GM19351 (cell line): ENCODE measurements around the gene RRAGD.

Experiments used
- ATAC-seq: cut with Tn5 transposase; IDR thresholded peaks from one replicate; pipeline ENCODE4 v1.9.1; 2021; ENCODE audit warnings: mild to moderate bottlenecking, moderate library complexity; ENCODE audit not compliant: unreplicated experiment

The RRAGD gene, protein sequence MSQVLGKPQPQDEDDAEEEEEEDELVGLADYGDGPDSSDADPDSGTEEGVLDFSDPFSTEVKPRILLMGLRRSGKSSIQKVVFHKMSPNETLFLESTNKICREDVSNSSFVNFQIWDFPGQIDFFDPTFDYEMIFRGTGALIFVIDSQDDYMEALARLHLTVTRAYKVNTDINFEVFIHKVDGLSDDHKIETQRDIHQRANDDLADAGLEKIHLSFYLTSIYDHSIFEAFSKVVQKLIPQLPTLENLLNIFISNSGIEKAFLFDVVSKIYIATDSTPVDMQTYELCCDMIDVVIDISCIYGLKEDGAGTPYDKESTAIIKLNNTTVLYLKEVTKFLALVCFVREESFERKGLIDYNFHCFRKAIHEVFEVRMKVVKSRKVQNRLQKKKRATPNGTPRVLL

DNA sequence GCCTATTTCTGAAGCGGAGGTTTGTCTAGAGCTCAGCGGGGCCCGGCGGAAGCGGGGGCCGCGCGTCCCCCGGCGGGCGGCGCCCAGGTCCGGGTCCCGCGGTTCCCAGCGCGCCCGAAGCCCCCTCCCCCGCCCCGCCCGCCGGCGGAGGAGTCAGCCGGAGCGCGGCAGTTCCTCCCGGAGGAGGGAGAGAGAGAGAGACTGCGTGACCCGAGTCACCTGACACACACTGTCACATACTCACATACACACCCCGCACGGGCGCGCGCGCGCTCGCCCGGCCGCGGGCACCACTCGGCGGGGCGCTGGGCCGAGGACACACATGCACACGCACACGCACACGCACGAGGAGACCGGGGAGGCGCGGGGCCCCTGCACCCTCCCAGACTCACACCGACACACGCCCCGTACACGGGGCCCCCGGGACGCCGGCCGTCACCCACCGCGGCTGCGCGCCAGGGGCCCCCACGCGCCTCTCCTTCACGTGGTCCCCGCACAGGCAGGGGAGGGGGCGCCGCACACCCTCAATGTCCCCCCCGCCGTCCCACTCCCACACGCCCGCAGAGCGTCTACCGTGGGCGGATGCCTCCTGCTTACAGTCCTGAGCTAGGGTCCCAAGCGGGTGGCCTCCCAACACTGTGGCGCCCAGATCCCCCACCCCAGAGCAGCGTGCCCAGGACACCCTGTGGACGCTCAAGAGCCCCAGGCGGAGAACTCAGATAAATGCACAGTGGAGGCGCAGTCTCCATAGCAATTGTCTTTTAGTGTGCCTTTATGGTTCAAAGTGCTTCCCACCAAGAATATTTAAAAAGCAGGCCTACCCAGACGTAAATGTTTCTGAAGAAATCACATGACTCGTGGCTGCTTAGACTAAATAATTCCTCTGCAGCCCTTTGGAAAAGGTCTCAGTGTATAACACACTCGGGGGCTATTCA, at the start of gene RRAGD:
Gene RRAGD (minus strand): TSS at position 203 of the 935 bp plus-strand sequence. CDS start 280 bp downstream, outside the sequence.
- ATAC-seq: peak; percentile 75

DNA sequence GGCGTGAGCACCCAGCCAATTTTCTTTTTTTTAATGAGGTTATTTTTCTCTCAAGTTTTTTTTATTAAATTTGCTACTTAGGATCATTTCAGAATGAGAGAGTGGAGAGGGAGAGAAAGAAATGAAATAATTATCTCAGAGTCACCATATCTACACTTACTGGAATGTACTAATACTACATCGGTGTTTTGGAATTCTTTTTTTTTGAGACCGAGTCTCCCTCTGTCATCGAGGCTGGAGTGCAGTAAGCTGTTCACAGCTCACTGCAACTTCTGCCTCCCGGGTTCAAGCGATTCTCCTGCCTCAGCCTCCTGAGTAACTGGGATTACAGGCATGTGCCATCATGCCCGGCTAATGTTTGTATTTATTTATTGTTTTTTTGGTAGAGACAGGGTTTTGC, 48.6 kb upstream of the RRAGD start:
- no peak for ATAC-seq

DNA sequence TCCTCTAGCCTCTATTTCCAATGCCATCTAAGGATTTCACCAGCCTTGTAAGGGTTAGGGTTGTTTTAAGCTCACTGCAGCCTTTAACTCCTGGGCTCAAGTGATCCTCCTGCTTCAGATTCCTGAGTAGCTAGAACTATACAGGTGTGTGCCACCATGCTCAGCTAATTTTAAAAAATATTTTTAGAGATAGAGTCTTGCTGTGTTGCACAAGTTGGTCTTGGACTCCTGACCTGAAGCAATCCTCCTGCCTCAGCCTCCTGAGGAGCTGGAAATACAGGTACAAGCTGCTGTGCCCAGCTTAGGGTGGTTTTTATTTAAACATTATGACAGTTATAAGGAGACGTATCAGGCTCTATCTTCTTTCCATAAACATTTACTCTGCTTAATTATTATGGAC, 47.4 kb upstream of the RRAGD start:
- no peak for ATAC-seq

DNA sequence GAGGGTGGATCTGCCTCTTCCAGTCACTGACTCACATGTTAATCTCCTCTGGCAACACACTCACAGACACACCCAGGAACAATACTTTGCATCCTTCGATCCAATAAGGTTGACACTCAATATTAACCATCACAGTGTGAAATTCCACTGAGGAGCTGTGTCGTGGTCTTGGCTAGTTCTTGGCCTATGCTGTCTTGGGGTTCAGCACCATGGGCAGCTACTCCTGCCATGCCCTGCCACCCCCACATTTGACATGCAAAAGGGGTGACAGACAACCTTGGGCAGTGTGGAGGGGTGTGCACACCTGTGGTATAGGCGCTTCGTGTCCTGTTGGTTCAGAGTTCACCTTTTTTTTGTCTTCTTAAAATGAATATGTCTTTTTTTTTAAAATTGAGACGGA, 46.6 kb upstream of the RRAGD start:
- no peak for ATAC-seq

DNA sequence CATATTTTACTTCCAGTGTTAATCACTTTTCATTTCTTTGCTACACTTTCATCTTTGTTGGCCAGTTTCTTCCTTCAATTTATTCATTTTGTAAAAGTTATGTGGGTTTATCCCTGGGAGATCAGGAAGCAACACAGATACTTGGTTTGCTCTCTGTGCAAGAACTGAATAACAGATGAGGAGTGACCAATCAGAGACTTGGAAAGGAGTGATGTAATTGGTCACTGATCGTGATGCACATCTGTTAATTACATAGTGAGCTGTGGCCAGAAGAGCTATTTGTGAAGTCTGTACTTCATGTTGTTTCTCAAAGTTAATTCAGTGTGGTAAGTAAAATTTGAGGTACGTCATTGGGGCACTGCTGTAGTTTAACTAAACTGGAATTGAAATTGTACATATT, 42.2 kb upstream of the RRAGD start:
- no peak for ATAC-seq

DNA sequence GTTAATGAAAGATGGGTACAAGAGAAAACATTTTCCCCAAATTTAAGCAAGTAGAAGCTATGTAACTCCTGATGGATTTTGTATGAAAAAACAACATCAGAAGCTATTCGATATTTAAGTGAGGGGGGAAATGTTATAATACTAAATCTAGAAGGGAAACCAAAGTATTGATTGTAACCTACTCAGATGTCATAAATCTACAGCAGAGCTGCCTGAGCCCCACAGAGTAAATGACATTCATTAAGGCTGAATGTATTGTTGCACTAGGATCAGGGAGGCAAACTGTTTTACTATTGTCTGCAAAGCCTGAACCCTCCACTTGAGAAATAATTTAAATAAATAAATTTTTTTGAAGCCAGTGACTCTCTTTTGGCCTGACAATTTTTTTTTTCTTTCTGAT, 40.2 kb upstream of the RRAGD start:
- ATAC-seq: no peak

DNA sequence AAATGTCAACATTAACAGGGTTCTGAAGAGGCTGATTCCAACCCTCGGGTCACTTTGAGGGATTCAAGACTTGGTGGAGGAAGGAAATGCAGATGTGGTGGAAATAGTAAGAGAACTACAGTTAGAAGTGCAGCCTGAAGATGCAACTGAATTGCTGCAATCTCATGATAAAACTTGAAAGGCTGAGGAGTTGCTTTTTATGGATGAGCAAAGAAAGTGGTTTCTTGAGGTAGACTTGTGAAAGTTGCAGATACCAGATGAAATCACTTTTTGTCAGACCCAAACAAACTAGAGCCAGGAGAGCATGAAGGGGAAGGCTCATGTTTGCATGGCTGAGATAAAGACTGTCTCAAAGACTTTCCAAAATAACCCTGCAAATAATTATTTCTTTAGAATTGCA, 37.1 kb upstream of the RRAGD start:
- no peak for ATAC-seq

DNA sequence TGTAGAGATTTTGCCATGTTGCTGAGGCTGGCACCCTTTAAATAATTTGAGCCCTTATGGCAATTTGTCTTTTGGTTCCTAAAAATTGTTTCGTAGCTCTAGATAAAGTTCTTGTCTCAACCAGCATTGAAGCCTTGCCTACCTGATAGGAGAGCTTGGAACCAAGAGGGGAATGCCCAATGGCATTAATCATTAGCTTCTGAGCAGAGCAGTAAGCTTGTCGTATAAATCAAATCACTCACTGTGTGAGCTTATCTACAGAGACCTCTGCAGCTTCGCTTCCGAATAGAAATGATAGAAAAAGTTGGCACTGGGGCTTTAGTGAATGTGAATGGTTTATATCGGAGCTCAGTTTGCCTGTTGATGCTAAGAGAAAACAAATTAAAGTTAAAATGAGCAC, 31.6 kb upstream of the RRAGD start:
- ATAC-seq: no peak

DNA sequence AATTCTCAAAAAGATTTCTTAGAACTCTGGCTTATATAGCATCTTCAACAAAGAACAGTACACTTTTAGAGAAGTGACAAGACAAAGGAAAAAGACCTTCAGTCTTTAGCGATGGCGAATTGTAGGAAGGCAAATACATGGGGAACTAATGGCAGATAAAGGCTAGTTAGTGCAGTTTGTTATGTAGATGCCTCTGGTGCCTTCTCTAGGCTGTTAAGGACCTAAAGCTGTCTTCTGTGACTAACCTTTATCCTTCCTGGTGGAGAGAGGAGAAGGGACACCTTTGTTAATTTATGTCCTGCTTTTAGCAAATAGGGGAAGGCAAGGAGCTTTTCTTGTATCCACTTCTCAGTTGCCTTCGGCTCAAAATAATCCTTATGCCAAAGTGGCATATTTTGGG, 28.1 kb upstream of the RRAGD start:
- ATAC-seq: no peak

DNA sequence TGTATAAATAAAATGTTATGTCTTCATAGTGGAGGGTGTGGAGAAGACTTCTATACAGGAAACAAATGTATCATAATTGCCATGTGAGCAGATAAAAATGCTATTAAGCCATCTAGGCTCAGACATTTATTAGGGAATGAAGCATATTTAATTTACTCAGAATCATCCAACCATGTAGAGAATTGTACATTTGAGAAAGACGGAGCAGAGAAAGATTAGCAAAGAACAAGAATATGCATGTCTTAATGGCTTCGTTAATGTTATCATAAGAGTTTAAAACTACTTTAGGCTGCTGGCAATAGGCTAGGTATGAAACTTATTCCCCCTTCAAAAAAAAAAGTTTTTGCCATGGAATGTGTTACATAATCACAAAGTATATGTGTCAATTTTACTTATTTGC, 26.9 kb upstream of the RRAGD start:
- ATAC-seq: no peak

DNA sequence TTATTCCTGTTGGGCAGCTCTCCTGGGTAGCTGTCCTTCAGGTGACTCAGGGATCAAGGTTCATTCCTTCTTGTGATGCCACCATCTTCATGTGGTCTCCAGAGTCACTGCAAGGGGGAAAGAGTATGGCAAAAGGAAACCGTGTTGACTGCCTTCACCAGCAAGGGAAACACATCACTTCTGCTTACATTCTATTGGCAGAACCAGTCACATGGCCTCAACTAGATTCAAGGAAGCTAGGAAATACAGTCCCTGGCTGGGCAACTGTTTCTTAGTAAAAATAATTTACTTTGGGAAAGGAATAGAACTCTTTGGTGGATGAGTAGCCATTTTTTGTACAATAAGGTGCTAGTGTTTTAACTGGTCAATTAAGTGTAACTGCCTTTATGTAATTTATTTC, 26.2 kb upstream of the RRAGD start:
- no peak for ATAC-seq

DNA sequence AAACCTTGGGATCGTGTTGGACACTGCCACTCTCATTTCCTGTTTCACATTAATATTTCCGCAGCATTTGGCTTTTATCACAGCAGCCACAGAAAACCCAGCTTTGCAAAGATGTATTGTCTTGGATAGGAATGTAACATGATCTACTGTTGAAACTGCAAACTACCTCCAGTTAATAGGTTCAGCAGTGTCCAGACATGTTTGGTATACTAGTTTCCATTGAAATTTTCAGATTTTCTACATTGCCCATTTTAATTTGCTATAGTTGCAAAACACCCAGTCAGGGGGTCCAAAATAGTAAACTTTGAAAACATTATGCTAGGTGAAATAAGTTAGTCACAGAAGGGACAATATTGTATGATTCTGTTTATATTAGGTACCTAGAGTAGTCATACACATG, 24.2 kb upstream of the RRAGD start:
- ATAC-seq: no peak

DNA sequence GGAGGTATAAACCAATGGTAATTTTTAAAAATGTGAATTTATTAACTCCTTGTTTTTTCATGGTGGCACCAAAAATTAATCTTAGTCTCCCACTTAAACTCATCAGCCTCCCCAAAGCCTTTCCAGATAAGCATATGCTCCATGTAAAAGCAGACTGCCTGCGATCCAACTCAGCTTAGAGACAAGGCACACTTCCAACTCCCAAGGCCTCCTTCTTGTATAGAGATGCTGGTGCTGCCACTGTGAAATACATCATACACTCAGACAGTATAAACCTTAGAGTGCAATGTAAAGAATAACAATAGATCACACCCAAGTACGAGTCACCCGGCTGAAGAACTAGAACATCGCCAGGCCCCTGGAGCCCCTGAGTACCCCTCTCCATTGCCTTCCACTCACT, 22.9 kb upstream of the RRAGD start:
- ATAC-seq: no peak

DNA sequence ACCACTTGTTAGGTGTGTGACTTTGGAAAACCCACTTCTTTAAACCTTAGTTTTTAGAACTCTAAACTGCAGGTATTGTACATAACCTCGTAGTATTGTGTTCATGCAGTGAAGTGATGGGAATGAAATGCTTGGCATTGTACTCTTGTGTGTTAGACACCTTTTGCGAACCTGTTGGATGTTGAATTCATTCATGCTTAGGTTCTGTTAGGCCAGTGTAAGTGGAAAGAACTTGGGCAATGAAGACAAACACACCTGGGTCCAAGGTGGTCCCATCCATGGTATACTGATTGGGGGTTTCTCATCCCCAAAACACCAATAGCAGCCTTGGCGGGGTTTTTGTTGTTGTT, 22.1 kb upstream of the RRAGD start:
- no peak for ATAC-seq

DNA sequence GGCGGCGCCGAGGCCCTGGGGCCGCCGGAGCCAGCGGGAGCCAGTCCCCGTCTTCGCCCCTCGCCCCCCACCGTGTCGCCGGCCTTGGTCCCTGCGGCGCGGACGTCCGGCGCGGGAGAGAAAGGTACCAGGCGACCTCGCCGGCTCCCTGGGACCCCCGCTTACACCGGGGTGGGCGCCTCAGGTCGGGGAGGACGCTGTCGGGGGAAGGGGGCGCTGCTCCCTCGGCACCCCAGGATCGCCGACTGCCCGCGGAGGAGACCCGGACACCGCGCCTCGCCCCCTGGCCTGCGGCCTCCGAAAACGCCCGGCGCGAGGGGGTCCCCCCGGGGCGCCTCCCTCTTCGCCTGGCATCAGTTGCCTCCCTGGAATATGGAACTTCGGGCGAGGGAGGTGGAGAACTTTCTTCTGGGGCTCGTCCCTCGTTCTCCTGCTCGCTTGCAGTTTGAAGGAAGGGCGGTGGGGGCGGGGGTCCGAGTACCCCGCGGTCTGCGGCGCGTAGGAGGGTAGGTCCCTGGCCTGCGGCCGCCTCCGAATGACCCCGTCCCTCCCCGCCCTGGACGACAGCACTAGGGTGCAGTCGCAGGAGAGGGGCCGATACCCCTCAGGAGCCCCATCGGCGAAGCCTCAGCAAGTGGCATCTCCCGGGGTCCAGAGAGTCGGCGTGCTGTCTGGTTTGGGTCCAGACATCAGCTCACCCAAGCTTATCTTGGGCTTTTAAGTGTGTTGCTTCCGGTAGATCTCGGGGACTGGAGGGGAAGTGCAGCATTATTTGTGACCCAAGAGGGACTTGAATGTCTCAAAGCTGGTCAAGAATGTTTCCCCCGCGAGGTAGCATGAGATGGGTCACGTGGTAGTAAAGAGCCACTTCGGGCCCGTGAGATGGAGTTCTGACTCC, 21.4 kb upstream of the RRAGD start:
- peak; percentile 55 for ATAC-seq

DNA sequence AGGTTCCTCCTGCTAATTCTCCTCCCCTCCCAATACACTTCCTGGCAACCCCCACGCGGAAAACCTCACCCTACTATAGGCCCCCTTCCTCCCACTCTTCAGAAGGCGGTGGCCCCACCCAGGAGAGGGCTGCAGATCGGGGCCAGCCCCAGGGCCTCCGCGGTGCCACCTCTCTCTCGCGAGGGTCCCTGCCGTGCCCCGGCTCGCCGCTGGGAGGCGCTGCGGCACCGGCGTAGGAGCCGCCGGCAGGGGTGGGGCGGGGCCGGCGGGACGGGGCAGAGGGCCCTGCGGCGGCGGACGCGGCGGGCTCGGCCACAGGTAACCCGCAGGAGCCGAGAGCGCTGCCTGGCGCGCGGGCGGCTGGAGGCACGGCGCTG, 20.8 kb upstream of the RRAGD start, which contains the start of gene ANKRD6:
Gene ANKRD6 (plus strand): TSS at position 278 of the 377 bp plus-strand sequence. CDS start 133,825 bp downstream, outside the sequence.
- peak; percentile 87 for ATAC-seq

DNA sequence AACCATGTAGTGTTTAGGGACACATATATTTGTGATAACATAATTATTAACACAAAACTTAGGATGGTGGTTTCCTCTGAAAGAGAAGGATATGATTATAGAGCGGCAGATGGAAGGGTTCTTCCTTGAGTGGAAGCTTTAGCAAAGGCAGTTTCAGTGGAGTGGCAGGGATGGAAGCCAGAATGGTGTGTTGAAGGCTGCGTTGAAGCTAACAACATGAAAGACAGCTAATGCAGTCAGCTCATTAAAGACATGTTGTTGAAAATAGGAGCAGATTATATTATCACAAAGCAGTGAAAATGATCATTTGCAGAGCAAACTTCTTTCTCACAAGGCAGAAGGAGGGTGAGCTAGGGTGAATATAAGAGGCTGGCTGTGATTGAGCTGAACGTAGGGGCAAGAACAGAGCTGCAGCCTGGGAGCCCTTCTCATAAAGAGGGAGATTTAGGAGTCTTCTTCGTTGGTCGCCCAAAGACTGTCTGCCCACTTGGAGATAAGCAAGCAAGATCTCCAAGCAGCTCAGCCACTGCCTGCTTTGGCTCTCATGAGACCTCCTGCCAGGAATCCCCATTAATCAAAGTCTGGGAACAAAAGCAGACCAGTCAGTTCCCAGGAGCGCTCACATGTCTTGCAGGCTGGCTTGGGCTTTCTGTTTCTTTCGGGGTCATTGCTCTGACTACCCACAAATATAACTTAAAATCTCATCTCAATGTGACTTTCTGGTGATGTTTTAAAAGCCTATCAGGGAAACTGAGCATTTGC, 18.3 kb upstream of the RRAGD start:
- ATAC-seq: no peak

DNA sequence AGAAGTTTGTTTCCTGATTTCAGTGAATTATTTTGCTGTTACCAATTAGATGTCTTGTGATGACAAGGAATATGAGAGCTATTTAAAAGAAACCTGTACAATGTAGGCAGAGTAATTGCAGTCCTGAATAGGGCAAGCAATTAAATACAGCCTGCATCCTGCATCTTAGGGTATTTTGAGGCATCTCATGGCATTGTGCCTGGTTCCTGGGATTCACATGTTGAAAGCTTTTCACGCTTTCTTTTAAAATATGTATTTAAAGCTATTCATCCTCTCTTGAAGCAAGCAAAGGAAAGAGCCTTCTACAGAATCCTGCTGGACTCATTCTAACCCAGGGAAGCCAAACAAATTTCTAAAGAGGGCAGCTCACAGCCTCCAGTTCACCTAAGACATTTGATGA, 4.7 kb upstream of the RRAGD start:
- ATAC-seq: no peak

DNA sequence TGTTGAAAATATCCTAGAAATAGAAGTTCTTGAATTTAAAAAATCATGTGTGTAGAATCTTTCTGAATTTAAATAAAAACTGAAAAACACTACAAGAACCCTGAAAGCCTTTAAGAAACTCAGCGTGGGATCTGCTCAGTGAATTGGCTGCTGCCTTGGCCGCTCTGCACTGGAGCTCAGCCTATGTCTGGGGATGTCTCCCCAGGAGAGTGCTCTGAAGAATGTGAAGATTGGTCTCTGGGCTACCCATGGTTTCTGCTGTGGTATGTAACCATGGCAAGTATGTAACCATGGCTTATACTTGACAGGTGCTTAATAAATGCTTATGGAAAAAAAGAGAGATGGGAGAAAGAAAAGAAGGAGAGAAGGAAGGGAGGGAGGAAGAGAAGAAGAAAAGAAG, 3.1 kb upstream of the RRAGD start:
- no peak for ATAC-seq

DNA sequence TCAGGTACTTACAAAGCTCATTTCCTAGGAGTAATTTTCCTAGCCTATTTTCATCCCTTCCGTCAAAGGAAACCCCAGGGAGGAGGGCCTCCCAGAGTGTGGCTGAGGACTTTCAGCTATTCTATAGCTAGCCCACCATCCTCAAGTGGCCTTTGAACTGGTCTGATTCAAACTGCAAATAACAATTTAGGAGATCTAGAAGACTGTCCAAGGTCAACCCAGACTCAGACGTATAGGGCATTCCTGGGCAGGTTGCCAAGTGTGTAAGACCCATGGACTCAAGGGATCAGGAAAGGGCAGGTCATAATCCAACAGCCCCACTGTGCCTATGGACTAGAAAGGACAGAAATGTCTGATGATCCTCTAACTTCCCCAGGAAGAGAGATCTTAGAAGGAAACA, 2.1 kb upstream of the RRAGD start:
- ATAC-seq: no peak
